A673 (cell line): Measurements from ENCODE around the gene SMAD3. TPM values are rescaled to one million over a fixed set of nuclear protein-coding genes. Genes with fewer than 3 reads are reported as not detected.

Experiments
- BruUV-seq: library from RNA; stranded (reverse); fragments of 400-500 nt; replicated peaks from 2 replicates; lab custom pipeline; 2021; lab: Mats Ljungman, UMichigan
- CTCF ChIA-PET: fragments of 300-600 bp; sonication (Branson Sonifier 250); formaldehyde crosslinking; loops from one replicate; lab custom pipeline; 2022; ENCODE audit warnings: antibody characterized with exemption; lab: Charles Lee
- POLR2A ChIA-PET: fragments of 300-600 bp; sonication (Branson Sonifier 250); formaldehyde crosslinking; loops from one replicate; lab custom pipeline; 2022; ENCODE audit warnings: antibody characterized with exemption; ENCODE audit not compliant: low non-redundant PET; lab: Charles Lee
- DNase-seq: peaks from one replicate; pipeline ENCODE4 v3.0.0-alpha.2; 2015; ENCODE audit warnings: low spot score
- H3K27ac ChIP-seq: fragments of 200-600 bp; sonication (generic); 2 replicates; pipeline ENCODE4 v1.5.1; 2016; ENCODE audit warnings: mixed run types, low read depth, mild to moderate bottlenecking, mixed read lengths, antibody characterized with exemption, low read length; ENCODE audit not compliant: poor library complexity, severe bottlenecking
- H3K27me3 ChIP-seq: fragments of 200-600 bp; sonication (generic); replicated peaks from 2 replicates; pipeline ENCODE4 v1.6.1; 2017; ENCODE audit warnings: mixed run types, low read depth, mild to moderate bottlenecking, mixed read lengths, antibody characterized with exemption, low read length; ENCODE audit not compliant: insufficient read depth, poor library complexity
- H3K36me3 ChIP-seq: fragments of 200-600 bp; sonication (generic); 2 replicates; pipeline ENCODE4 v1.6.1; 2016; ENCODE audit warnings: mixed run types, mild to moderate bottlenecking, mixed read lengths, antibody characterized with exemption, low read length; ENCODE audit not compliant: insufficient read depth, poor library complexity, severe bottlenecking
- H3K4me1 ChIP-seq: fragments of 200-600 bp; sonication (generic); 2 replicates; pipeline ENCODE4 v1.6.1; 2017; ENCODE audit warnings: mixed run types, mild to moderate bottlenecking, mixed read lengths, antibody characterized with exemption, low read length; ENCODE audit not compliant: insufficient read depth, poor library complexity, severe bottlenecking
- H3K4me3 ChIP-seq: fragments of 200-600 bp; sonication (generic); 2 replicates; pipeline ENCODE4 v1.5.1; 2016; ENCODE audit warnings: low read depth, mixed run types, mild to moderate bottlenecking, mixed read lengths, low read length; ENCODE audit not compliant: poor library complexity, severe bottlenecking
- H3K9me3 ChIP-seq: fragments of 200-600 bp; sonication (generic); 2 replicates; pipeline ENCODE4 v1.6.1; 2016; ENCODE audit warnings: mixed run types, low read depth, mild to moderate bottlenecking, mixed read lengths, antibody characterized with exemption, low read length; ENCODE audit not compliant: poor library complexity, severe bottlenecking
- CTCF ChIP-seq: fragments of 300-800, 200-600 bp; sonication (generic); conservative IDR thresholded peaks from 2 replicates; pipeline ENCODE4 v1.5.1; 2017; ENCODE audit warnings: low read depth, mild to moderate bottlenecking, antibody characterized with exemption, low read length, moderate library complexity, mixed read lengths
- EZH2 ChIP-seq: fragments of 200-600 bp; sonication (generic); IDR thresholded peaks from 2 replicates; pipeline ENCODE4 v1.6.1; 2017; ENCODE audit warnings: borderline replicate concordance, low read depth, mild to moderate bottlenecking, mixed read lengths, antibody characterized with exemption, low read length; ENCODE audit not compliant: poor library complexity, severe bottlenecking
- intact Hi-C: fragments of 100-400 bp; cut with micrococcal nuclease; formaldehyde crosslinking; loops from one replicate; pipeline ENCODE4 v1.10.0; 2022; ENCODE audit not compliant: unreplicated experiment
- total RNA-seq: library from RNA; stranded (reverse); gene quantifications from 2 replicates; pipeline ENCODE4 v1.2.3, GENCODE V29; 2021

Gene SMAD3
- total RNA-seq, 1 experiment from 2014 or later = 31.0 TPM

GRCh38 chr15:67157521-67158252 is 92.3 kb downstream of the SMAD3 start:
- TF ChIP-seq CTCF = no peak
- TF ChIP-seq EZH2 = no peak
- BruUV-seq = no TSS peak
- no peaks in the 10 kb centered on the region for H3K9me3 ChIP-seq
- peak; percentile 98 for DNase-seq
- no peaks in the 10 kb centered on the region for H3K27me3 ChIP-seq
- peak overlapping the region; percentile 87 for H3K27ac ChIP-seq
- no peaks in the 10 kb centered on the region for H3K36me3 ChIP-seq
- H3K4me3 ChIP-seq = no peak overlapping the region
- intact Hi-C loops = no loop called here
- CTCF ChIA-PET = no interaction called here
- POLR2A ChIA-PET = interaction anchor here (0.7 kb wide), 1 partner anchor 509 kb away, joined by 3 read pairs; no protein-coding TSS in a partner anchor
- peaks cover 74% of the 10 kb centered on the region for H3K4me1 ChIP-seq

- TF ChIP-seq EZH2 = no peak
- H3K9me3 ChIP-seq = no peaks in the 10 kb centered on the region
- H3K4me3 ChIP-seq = no peak overlapping the region
- peaks cover 73% of the 10 kb centered on the region for H3K4me1 ChIP-seq
- ChIA-PET CTCF (no interaction called here), POLR2A (interaction anchor here (0.7 kb wide), 1 partner anchor 509 kb away, joined by 3 read pairs; no protein-coding TSS in a partner anchor)
- H3K27me3 ChIP-seq = no peaks in the 10 kb centered on the region
- peak overlapping the region; percentile 87 for H3K27ac ChIP-seq
- BruUV-seq = TSS peak; percentile 74
- intact Hi-C loops = no loop called here
- DNase-seq = no peak
- no peaks in the 10 kb centered on the region for H3K36me3 ChIP-seq
These were observed 93.0 kb downstream of the SMAD3 start for GRCh38 chr15:67158367-67158766.

GRCh38 chr15:67161412-67161811 is 96.0 kb downstream of the SMAD3 start:
- POLR2A ChIA-PET = no interaction called here
- Histone ChIP-seq H3K27ac (peak overlapping the region; percentile 12), H3K36me3 (peaks cover 3% of the 10 kb centered on the region), H3K9me3 (no peaks in the 10 kb centered on the region), H3K27me3 (no peaks in the 10 kb centered on the region), H3K4me3 (no peak overlapping the region), H3K4me1 (peaks cover 82% of the 10 kb centered on the region)
- BruUV-seq = no TSS peak
- no peak for TF ChIP-seq EZH2
- TF ChIP-seq CTCF = no peak
- intact Hi-C loops = no loop called here
- DNase-seq = no peak
- CTCF ChIA-PET = no interaction called here

GRCh38 chr15:67161881-67162280 is 96.5 kb downstream of the SMAD3 start:
- peaks cover 4% of the 10 kb centered on the region for H3K36me3 ChIP-seq
- ChIA-PET CTCF (no interaction called here), POLR2A (no interaction called here)
- peak overlapping the region; percentile 12 for H3K27ac ChIP-seq
- H3K4me1 ChIP-seq = peaks cover 86% of the 10 kb centered on the region
- BruUV-seq = no TSS peak
- intact Hi-C loops = no loop called here
- no peak for DNase-seq
- no peaks in the 10 kb centered on the region for H3K27me3 ChIP-seq
- no peak overlapping the region for H3K4me3 ChIP-seq
- H3K9me3 ChIP-seq = no peaks in the 10 kb centered on the region
- TF ChIP-seq CTCF = no peak
- no peak for TF ChIP-seq EZH2
